ENCODE results near the gene ALB.

DNA sequence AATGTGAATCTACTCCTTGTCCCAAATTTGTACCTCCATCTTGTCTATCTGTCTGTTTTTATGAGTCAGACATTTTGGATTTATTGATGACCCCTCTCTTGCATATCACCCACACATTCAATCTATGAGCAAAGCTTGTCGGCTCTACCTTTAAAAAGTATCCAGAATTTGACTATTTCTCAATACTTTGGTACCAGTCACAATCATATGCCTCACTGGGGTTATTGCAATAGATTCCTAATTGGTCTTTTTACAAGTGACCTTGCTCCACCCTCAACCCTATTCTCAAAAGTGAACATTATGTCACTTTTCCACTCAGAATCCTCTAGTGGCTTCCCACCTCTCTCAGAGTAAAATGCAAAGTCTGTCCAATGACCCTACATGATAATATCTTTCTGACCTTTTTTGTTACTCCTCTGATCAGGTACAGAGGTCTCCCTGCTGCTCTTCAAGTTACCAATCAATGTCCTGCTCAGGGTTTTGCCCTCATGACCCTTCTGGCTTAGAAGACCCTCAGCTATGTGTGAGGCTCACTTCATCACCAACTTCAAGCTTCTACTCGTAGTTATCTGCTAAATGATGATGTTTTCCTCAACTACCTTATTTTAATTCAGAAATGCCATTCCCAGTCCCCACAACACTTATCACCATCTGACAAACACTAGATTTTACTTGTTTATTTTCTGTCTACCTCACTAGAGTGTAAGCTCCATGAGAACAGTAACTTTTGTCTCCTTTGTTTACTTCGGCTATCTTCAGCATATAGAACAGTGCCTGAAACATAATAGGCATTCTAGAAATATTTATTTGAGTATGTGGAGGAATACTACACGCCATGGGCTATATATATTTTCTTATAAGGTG lies 54.3 kb downstream of the ALB start:
- no peak for TF ChIP-seq CTBP1 (IDR thresholded peaks at IDR 0.05; ENCODE audit: borderline replicate concordance)
- TF ChIP-seq ARNT (IDR thresholded peaks at IDR 0.05), result no peak
- TF ChIP-seq FOXK2 (IDR thresholded peaks at IDR 0.05), result no peak
- TF ChIP-seq FOXA1 (IDR thresholded peaks at IDR 0.05), result no peak
- no peak for TF ChIP-seq SP1 (IDR thresholded peaks at IDR 0.05)
- no peak for TF ChIP-seq TARDBP (IDR thresholded peaks at IDR 0.05)
- TF ChIP-seq BHLHE40 (IDR thresholded peaks at IDR 0.05; ENCODE audit: borderline replicate concordance), result no peak
- no peak for TF ChIP-seq FOXM1 (IDR thresholded peaks at IDR 0.05; ENCODE audit: borderline replicate concordance)
- TF ChIP-seq ZNF384 (IDR thresholded peaks at IDR 0.05), result no peak
- no peak for TF ChIP-seq NFRKB (IDR thresholded peaks at IDR 0.05)
- TF ChIP-seq LEF1 (IDR thresholded peaks at IDR 0.05; ENCODE audit: borderline replicate concordance), result no peak
- TF ChIP-seq SUZ12 (IDR thresholded peaks at IDR 0.05), result no peak
- no peak for TF ChIP-seq HDGF (IDR thresholded peaks at IDR 0.05; ENCODE audit: borderline replicate concordance)
- no peak for TF ChIP-seq ELF4 (IDR thresholded peaks at IDR 0.05)
